Ovary (tissue), 3 donors: ENCODE data around the gene DUSP23.

ENCODE experiments used
- CTCF ChIP-seq, 3 donors: fragments of 450-650 bp in 2 of 3; fragments of 200-600 bp in 1 of 3; IDR thresholded peaks; one replicate each; pipeline versions ENCODE4 v1.5.1 to v1.8.0; 2016 to 2022; ENCODE audit warnings: antibody characterized with exemption in 3 of 3, mild to moderate bottlenecking in 1 of 3
- EP300 ChIP-seq: sonication (generic); formaldehyde crosslinking; IDR thresholded peaks from one replicate; pipeline ENCODE4 v1.6.1; 2017; ENCODE audit warnings: antibody characterized with exemption
- POLR2A ChIP-seq: fragments of 450-650 bp; IDR thresholded peaks from one replicate; pipeline ENCODE4 v1.6.1; 2017; ENCODE audit warnings: antibody characterized with exemption, mild to moderate bottlenecking, moderate library complexity
- donor health status: DM: no; HTN: no; CAD: no.

- no peak for TF ChIP-seq POLR2A
- no peak for TF ChIP-seq CTCF (IDR thresholded peaks at IDR 0.05)
- TF ChIP-seq EP300, result no peak
Measured at GRCh38 chr1:159783724-159784123, 3.0 kb downstream of the DUSP23 start.
